DND-41 (cell line): ENCODE measurements around the gene CHD6.

Source experiments
- ATAC-seq: fragments of 200-7000 bp; cut with Tn5 transposase; 3 replicates; pipeline ENCODE4 v1.9.1; 2021; ENCODE audit warnings: low read depth; ENCODE audit not compliant: insufficient read depth
- DNase-seq: peaks from one replicate; pipeline ENCODE4 v3.0.0-alpha.2; 2020
- H2AFZ ChIP-seq: 2 replicates; pipeline ENCODE4 v1.6.0; 2012; ENCODE audit warnings: low read depth, low read length
- H3K27ac ChIP-seq: 2 replicates; pipeline ENCODE4 v1.5.1; 2012; ENCODE audit warnings: low read length, inconsistent platforms
- H3K27me3 ChIP-seq: fragments of 200-600 bp; sonication (generic); 2 replicates; pipeline ENCODE4 v1.6.0; 2012; ENCODE audit warnings: low read length, mild to moderate bottlenecking, inconsistent platforms; ENCODE audit not compliant: insufficient read depth, poor library complexity
- H3K36me3 ChIP-seq: 2 replicates; pipeline ENCODE4 v1.5.1; 2012; ENCODE audit warnings: low read length, inconsistent platforms; ENCODE audit not compliant: insufficient read depth
- H3K4me1 ChIP-seq: 2 replicates; pipeline ENCODE4 v1.5.1; 2012; ENCODE audit warnings: mild to moderate bottlenecking, low read length; ENCODE audit not compliant: insufficient read depth
- H3K4me2 ChIP-seq: 2 replicates; pipeline ENCODE4 v1.6.0; 2012; ENCODE audit warnings: mild to moderate bottlenecking, moderate library complexity, low read length, inconsistent platforms; ENCODE audit not compliant: insufficient read depth
- H3K4me3 ChIP-seq, 2 experiments: fragments of 200-600 bp in 1 of 2; shearing (Covaris generic) in 1 of 2; 2 replicates each; pipeline ENCODE4 v1.5.1; 2012 to 2016; ENCODE audit warnings: inconsistent platforms in 2 of 2, low read length in 2 of 2, mild to moderate bottlenecking in 2 of 2, low read depth in 1 of 2, moderate library complexity in 1 of 2
- H3K79me2 ChIP-seq: 2 replicates; pipeline ENCODE4 v1.6.0; 2012; ENCODE audit warnings: low read length, inconsistent platforms; ENCODE audit not compliant: insufficient read depth
- H3K9ac ChIP-seq: 2 replicates; pipeline ENCODE4 v1.6.0; 2012; ENCODE audit warnings: low read depth, mild to moderate bottlenecking, inconsistent platforms, low read length, moderate library complexity
- H3K9me3 ChIP-seq: 2 replicates; pipeline ENCODE4 v1.5.1; 2012; ENCODE audit warnings: low read length, moderate library complexity, mild to moderate bottlenecking, inconsistent platforms; ENCODE audit not compliant: insufficient read depth, severe bottlenecking
- H4K20me1 ChIP-seq: 2 replicates; pipeline ENCODE4 v1.6.0; 2012; ENCODE audit warnings: low read length; ENCODE audit not compliant: insufficient read depth
- EZH2 ChIP-seq: IDR thresholded peaks from 3 replicates; pipeline ENCODE4 v1.6.1; 2012; ENCODE audit warnings: borderline replicate concordance, low read depth, mild to moderate bottlenecking, moderate library complexity, low read length, inconsistent platforms; ENCODE audit not compliant: severe bottlenecking
- TF ChIP-seq, protein P1 (sequence below): IDR thresholded peaks from 2 replicates; pipeline ENCODE4 v1.5.1; 2012; ENCODE audit warnings: borderline replicate concordance, low read length, moderate library complexity, mild to moderate bottlenecking; ENCODE audit not compliant: poor library complexity, severe bottlenecking; ENCODE audit errors: extremely low read depth

The CHD6 gene

DNA sequence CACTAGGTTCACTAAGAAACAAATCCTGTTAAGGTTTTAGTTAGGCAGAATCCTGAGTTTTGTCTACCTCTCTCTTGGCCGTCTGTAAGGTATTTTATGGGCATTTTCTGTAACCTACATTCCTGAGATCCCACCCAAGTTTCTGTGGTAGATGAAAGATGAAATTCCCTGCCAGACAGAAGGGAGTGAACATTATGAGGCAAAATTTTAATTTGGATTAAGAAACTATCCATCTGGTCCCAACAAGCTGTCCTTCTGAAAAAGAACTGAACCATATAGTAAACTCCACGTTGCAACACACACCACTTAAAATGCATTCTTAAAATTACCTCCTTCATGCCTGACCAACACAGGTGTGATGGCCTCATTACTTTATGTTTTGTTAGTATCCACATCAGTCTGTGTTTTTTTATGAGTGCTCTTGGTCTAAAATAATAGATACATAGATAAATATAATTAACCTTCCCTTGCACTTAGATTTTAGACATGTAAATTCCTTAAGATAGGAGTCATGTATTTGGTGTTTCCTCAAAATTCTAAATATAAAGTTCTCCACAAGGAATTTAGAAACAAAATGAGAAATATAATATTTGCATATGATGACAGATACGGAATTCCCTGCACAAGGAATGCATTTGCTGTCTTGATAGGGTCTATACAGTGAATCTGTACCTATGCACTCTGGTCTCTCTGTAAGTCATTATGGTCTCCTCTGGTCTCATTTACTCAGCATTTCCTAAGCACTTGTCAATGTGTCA is 86.5 kb downstream of the CHD6 start:
- no peak for TF ChIP-seq EZH2
- TF ChIP-seq, protein P1, sequence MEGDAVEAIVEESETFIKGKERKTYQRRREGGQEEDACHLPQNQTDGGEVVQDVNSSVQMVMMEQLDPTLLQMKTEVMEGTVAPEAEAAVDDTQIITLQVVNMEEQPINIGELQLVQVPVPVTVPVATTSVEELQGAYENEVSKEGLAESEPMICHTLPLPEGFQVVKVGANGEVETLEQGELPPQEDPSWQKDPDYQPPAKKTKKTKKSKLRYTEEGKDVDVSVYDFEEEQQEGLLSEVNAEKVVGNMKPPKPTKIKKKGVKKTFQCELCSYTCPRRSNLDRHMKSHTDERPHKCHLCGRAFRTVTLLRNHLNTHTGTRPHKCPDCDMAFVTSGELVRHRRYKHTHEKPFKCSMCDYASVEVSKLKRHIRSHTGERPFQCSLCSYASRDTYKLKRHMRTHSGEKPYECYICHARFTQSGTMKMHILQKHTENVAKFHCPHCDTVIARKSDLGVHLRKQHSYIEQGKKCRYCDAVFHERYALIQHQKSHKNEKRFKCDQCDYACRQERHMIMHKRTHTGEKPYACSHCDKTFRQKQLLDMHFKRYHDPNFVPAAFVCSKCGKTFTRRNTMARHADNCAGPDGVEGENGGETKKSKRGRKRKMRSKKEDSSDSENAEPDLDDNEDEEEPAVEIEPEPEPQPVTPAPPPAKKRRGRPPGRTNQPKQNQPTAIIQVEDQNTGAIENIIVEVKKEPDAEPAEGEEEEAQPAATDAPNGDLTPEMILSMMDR = no peak
- Histone ChIP-seq H3K4me3 (no peak overlapping the region), H3K36me3 (peaks cover 61% of the 10 kb centered on the region), H3K9me3 (no peaks in the 10 kb centered on the region), H3K27ac (no peak overlapping the region), H4K20me1 (peaks cover 29% of the 10 kb centered on the region), H3K9ac (no peak overlapping the region), H3K27me3 (no peaks in the 10 kb centered on the region), H3K4me1 (no peaks in the 10 kb centered on the region), H2AFZ (no peak overlapping the region), H3K79me2 (peaks cover 62% of the 10 kb centered on the region), H3K4me2 (no peak overlapping the region)
- DNase-seq = no peak
- no peak for ATAC-seq

DNA sequence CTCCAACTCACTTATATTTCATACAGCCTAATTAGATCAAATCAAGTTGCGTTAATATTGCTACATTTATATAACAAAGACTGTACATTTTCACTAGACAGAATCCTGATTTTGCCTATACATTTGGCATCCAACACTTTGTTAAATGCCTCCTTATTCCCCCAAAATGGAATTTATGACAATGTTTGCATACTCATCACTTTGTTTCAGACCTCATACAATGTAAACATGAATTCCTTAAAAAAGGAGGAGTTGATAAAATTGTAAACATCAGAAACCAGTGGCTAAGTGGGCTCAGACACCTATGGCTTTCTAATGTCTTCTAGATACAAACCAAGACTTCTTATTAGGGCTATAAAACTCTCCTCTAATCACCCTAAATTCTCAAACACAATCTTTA is 87.3 kb downstream of the CHD6 start:
- Histone ChIP-seq H3K27ac (no peak overlapping the region), H3K9me3 (no peaks in the 10 kb centered on the region), H3K9ac (no peak overlapping the region), H3K27me3 (no peaks in the 10 kb centered on the region), H4K20me1 (peaks cover 29% of the 10 kb centered on the region), H3K4me3 (no peak overlapping the region), H3K4me1 (no peaks in the 10 kb centered on the region), H3K36me3 (peaks cover 61% of the 10 kb centered on the region), H2AFZ (no peak overlapping the region), H3K4me2 (no peak overlapping the region), H3K79me2 (peaks cover 59% of the 10 kb centered on the region)
- DNase-seq (no peak), ATAC-seq (no peak)
- TF ChIP-seq, protein P1 = no peak
- TF ChIP-seq EZH2 = no peak

DNA sequence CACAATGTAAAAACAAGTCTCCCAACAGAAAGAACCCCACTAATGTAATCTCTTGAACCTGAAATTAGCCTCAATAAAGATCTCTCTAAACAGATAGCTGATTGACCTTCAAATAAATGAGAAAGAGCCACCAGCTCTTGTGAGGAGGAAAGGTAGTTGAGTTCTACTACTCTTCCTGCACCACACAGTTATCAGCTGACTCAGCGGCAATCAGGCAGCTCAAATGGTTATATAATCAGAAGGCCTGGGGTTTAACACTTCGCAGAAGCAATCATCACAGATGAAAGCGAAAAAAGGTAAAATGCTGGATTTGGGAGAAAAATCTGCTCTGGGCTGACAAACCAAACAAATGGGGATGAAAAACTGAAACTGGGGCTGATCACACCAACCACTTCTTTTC is 91.8 kb downstream of the CHD6 start:
- ATAC-seq (no peak), DNase-seq (no peak)
- no peak overlapping the region for H3K4me3 ChIP-seq
- H3K27me3 ChIP-seq = no peaks in the 10 kb centered on the region
- H2AFZ ChIP-seq = no peak overlapping the region
- no peak overlapping the region for H3K27ac ChIP-seq
- peaks cover 57% of the 10 kb centered on the region for H3K79me2 ChIP-seq
- no peaks in the 10 kb centered on the region for H3K9me3 ChIP-seq
- H3K9ac ChIP-seq = no peak overlapping the region
- TF ChIP-seq, protein P1 = no peak
- H4K20me1 ChIP-seq = peaks cover 18% of the 10 kb centered on the region
- H3K4me1 ChIP-seq = no peaks in the 10 kb centered on the region
- no peak overlapping the region for H3K4me2 ChIP-seq
- peaks cover 48% of the 10 kb centered on the region for H3K36me3 ChIP-seq
